Upper lobe of left lung (tissue), 6 donors: ENCODE data around the gene CCN2. TPM values are rescaled to one million over a fixed set of nuclear protein-coding genes. Genes with fewer than 3 reads are reported as not detected.
"Not testable (repeated sequence)": the region's sequence is repeated elsewhere in the genome, so short reads cannot be mapped to it uniquely, and the experiment has no call there.

ENCODE experiments used
- ATAC-seq, 2 donors: fragments of 200-7000 bp; cut with Tn5 transposase; one replicate each; pipeline ENCODE4 v1.9.1; 2022; ENCODE audit warnings: mild to moderate bottlenecking in 2 of 2, moderate library complexity in 2 of 2; ENCODE audit not compliant: low FRiP score in 2 of 2
- DNase-seq, 2 donors: peaks; one replicate each; pipeline ENCODE4 v3.0.0-alpha.2; 2019 to 2020
- H3K27ac ChIP-seq, 4 donors: fragments of 200-600 bp; sonication (generic); one replicate each; pipeline ENCODE4 v1.5.1; 2016 to 2019
- H3K27me3 ChIP-seq, 4 donors: fragments of 200-600 bp; sonication (generic); one replicate each; pipeline ENCODE4 v1.5.1; 2017 to 2019
- H3K36me3 ChIP-seq, 4 donors: fragments of 200-600 bp; sonication (generic); one replicate each; pipeline ENCODE4 v1.5.1; 2016 to 2019
- H3K4me1 ChIP-seq, 4 donors: fragments of 200-600 bp; sonication (generic); one replicate each; pipeline ENCODE4 v1.5.1; 2018 to 2019
- H3K4me3 ChIP-seq, 4 donors: fragments of 200-600 bp; sonication (generic); one replicate each; pipeline ENCODE4 v1.5.1; 2017 to 2019; ENCODE audit warnings: mild to moderate bottlenecking in 2 of 4, moderate library complexity in 1 of 4
- H3K9me3 ChIP-seq, 4 donors: fragments of 200-600 bp; sonication (generic); one replicate each; pipeline ENCODE4 v1.5.1; 2018 to 2019
- EP300 ChIP-seq, 4 donors: sonication (generic); formaldehyde crosslinking; IDR thresholded peaks; one replicate each; pipeline ENCODE4 v1.5.1; 2017; ENCODE audit warnings: antibody characterized with exemption in 4 of 4, control low read depth in 2 of 4
- POLR2A ChIP-seq, 4 donors: fragments of 450-650 bp; IDR thresholded peaks; one replicate each; pipeline ENCODE4 v1.5.1; 2016 to 2017; ENCODE audit warnings: antibody characterized with exemption in 4 of 4, mild to moderate bottlenecking in 2 of 4
- POLR2AphosphoS5 ChIP-seq, 2 donors: sonication (generic); formaldehyde crosslinking; IDR thresholded peaks; one replicate each; pipeline ENCODE4 v1.5.1; 2017; ENCODE audit warnings: antibody characterized with exemption in 2 of 2
- WGBS, 2 donors: methylation state at CpG; one replicate each; pipeline ENCODE4 v1.1.5; 2017 to 2018; 5-methylcytosine and 5-hydroxymethylcytosine counted together
- total RNA-seq, 6 donors: library from RNA; depleted of rRNA in 4 of 6; stranded (reverse); fragments of >200 nt in 4 of 6; gene quantifications; one replicate each; pipeline versions ENCODE4 v1.1.0 to v1.2.1, GENCODE V29; 2016 to 2021
- TF ChIP-seq, protein P1 (sequence below), 6 experiments: fragments of 450-650 bp in 4 of 6; fragments of 200-600 bp in 2 of 6; sonication (generic) in 2 of 6; IDR thresholded peaks; one replicate each; pipeline ENCODE4 v1.5.1; 2016 to 2019; ENCODE audit warnings: antibody characterized with exemption in 6 of 6
- donor health status: DM: no; HTN: no; CAD: no; lungs with moderate emphysema.
- donor health status: DM: no; HTN: yes; CAD: no; lungs with severe emphysema.

The CCN2 gene
- total RNA-seq, 6 donors from 2014 or later: 96.4 to 320 (median 210) TPM

DNA sequence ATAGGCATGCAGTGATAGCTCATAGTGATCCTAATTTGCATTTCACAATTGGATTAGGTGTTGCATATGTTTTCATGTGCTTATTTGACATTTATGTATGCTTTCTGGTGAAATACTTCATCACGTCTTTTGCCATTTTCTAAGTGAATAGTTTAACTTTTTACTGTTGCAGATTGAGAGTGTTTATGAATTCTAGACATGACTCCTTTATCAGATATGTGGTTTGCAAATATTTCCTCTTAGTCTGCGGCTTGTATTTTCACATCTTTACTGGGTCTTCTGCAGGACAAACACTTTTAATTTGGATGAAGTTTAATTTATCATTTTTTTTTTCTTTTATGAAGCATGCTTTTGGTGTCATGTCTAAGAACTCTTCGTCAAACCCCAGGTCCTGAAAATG, 39.2 kb downstream of the CCN2 start:
- TF ChIP-seq POLR2AphosphoS5 (IDR thresholded peaks at IDR 0.05) (no peak), POLR2A (IDR thresholded peaks at IDR 0.05) (no peak), EP300 (IDR thresholded peaks at IDR 0.05) (no peak)
- TF ChIP-seq, protein P1, sequence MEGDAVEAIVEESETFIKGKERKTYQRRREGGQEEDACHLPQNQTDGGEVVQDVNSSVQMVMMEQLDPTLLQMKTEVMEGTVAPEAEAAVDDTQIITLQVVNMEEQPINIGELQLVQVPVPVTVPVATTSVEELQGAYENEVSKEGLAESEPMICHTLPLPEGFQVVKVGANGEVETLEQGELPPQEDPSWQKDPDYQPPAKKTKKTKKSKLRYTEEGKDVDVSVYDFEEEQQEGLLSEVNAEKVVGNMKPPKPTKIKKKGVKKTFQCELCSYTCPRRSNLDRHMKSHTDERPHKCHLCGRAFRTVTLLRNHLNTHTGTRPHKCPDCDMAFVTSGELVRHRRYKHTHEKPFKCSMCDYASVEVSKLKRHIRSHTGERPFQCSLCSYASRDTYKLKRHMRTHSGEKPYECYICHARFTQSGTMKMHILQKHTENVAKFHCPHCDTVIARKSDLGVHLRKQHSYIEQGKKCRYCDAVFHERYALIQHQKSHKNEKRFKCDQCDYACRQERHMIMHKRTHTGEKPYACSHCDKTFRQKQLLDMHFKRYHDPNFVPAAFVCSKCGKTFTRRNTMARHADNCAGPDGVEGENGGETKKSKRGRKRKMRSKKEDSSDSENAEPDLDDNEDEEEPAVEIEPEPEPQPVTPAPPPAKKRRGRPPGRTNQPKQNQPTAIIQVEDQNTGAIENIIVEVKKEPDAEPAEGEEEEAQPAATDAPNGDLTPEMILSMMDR (IDR thresholded peaks at IDR 0.05): no peak
- H3K27ac ChIP-seq: no peak overlapping the region
- 36 to 44% methylated on average over 3 of the region's 3 CpGs for WGBS, 2 donors
- no peaks in the 10 kb centered on the region for H3K36me3 ChIP-seq
- ATAC-seq (no peak), DNase-seq (no peak)
- no peaks in the 10 kb centered on the region for H3K9me3 ChIP-seq
- no peaks in the 10 kb centered on the region for H3K27me3 ChIP-seq
- no peak overlapping the region for H3K4me3 ChIP-seq
- no peaks in the 10 kb centered on the region for H3K4me1 ChIP-seq

GRCh38 chr6:131910956-131911355, 40.2 kb downstream of the CCN2 start:
- no peaks in the 10 kb centered on the region for H3K9me3 ChIP-seq
- WGBS, 2 donors: 67 to 74% methylated on average over 4 of the region's 4 CpGs
- H3K27ac ChIP-seq: no peak overlapping the region
- DNase-seq: no peak
- H3K27me3 ChIP-seq: no peaks in the 10 kb centered on the region
- H3K36me3 ChIP-seq: no peaks in the 10 kb centered on the region
- no peak overlapping the region for H3K4me3 ChIP-seq
- no peak for TF ChIP-seq POLR2AphosphoS5 (IDR thresholded peaks at IDR 0.05)
- no peak for TF ChIP-seq EP300 (IDR thresholded peaks at IDR 0.05)
- no peak for TF ChIP-seq POLR2A (IDR thresholded peaks at IDR 0.05)
- TF ChIP-seq, protein P1 (IDR thresholded peaks at IDR 0.05): no peak
- no peaks in the 10 kb centered on the region for H3K4me1 ChIP-seq
- no peak for ATAC-seq

DNA sequence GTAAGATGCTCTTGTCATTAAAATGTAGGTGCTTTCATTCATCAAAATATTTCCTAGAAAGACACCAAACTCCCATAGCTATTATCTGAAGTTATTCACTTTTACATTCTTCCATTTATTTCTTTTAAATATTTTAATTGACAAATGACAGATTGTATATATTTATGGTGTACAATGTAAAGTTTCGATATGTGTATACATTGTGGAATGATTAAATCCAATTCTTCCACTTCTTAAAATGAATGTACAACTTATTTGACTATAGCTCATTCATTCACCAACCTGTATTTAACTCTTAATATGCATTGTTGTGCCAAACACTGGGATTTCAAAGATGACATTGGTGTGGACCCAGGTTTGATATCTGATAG, 41.0 kb downstream of the CCN2 start:
- Histone ChIP-seq H3K4me1 (no peaks in the 10 kb centered on the region), H3K27me3 (no peaks in the 10 kb centered on the region), H3K36me3 (no peaks in the 10 kb centered on the region), H3K9me3 (no peaks in the 10 kb centered on the region), H3K4me3 (no peak overlapping the region), H3K27ac (no peak overlapping the region)
- no peak for TF ChIP-seq EP300 (IDR thresholded peaks at IDR 0.05)
- no peak for ATAC-seq
- DNase-seq: no peak
- 76 to 82% methylated on average over 1 of the region's 1 CpG for WGBS, 2 donors

DNA sequence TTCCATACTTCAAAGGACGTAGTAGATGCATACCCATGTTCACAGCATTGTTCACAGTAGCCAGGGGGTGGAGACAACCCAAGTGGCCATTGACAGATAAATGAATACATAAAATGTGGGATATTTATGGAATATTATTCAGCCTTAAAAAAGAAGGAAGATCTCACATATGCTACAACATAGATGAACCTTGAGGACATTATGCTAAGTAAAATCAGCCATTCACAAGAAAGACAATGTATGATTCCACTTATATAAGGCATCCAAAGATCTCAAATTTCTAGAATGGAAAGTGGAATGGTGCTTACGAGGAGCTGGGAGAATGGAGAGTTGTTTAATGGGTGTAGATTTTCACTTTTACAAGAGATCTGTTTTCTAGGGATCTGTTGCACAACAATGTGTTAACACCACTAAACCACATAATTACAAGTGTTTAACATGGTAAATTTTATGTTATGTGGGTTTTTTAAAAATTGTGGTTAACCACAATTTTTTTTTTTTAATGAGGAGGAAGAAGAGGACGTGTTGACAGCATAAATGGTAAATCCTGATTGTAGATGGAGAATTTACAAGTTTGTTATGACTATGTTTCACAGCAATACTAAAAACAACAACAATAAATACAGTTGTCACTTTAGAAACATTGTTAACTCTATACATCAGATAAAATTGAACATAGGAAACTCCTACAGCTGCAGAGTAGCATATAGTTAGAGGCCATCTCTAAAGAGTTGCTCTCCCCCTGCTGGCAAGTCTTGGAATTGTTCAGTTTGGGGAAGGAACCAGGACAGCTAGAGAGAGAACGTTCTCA, 41.6 kb downstream of the CCN2 start:
- Histone ChIP-seq H3K27ac (no peak overlapping the region), H3K27me3 (no peaks in the 10 kb centered on the region), H3K9me3 (no peaks in the 10 kb centered on the region), H3K4me1 (no peaks in the 10 kb centered on the region), H3K36me3 (no peaks in the 10 kb centered on the region), H3K4me3 (no peak overlapping the region)
- 44 to 52% methylated on average over 4 of the region's 4 CpGs for WGBS, 2 donors
- TF ChIP-seq EP300 (IDR thresholded peaks at IDR 0.05): no peak
- TF ChIP-seq POLR2AphosphoS5 (IDR thresholded peaks at IDR 0.05): no peak
- TF ChIP-seq, protein P1 (IDR thresholded peaks at IDR 0.05): peak; percentile 59 to 84 (median 77)
- peak in 1 of 2 donors; percentile 36 for DNase-seq
- ATAC-seq: peak in 1 of 2 donors; percentile 88

GRCh38 chr6:131908787-131909186, 42.4 kb downstream of the CCN2 start:
- not testable (repeated sequence) for DNase-seq, H3K4me3 ChIP-seq, H3K27ac ChIP-seq, H3K9me3 ChIP-seq, H3K27me3 ChIP-seq, ATAC-seq, H3K36me3 ChIP-seq, H3K4me1 ChIP-seq
- WGBS, 2 donors: 66 to 86% methylated on average over 3 of the region's 3 CpGs

DNA sequence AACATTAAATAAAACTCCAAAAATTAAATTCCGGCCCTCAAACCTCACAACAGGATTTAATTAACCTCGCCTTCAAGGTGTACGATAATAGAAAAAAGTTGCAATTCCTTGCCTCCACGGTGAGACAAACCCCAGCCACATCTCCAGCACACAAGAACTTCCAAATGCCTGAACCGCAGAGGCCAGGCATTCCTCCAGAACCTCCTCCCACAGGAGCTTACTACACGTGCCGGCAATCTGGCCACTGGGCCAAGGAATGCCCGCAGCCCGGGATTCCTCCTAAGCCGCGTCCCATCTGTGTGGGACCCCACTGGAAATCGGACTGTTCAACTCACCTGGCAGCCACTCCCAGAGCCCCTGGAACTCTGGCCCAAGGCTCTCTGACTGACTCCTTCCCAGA, 47.4 kb downstream of the CCN2 start:
- not testable (repeated sequence) for H3K4me1 ChIP-seq, H3K27ac ChIP-seq, H3K27me3 ChIP-seq, H3K36me3 ChIP-seq, ATAC-seq, H3K9me3 ChIP-seq, H3K4me3 ChIP-seq
- 94 to 95% methylated on average over 11 to 12 of the region's 12 CpGs for WGBS, 2 donors
- peak in 1 of 2 donors; percentile 32 for DNase-seq

DNA sequence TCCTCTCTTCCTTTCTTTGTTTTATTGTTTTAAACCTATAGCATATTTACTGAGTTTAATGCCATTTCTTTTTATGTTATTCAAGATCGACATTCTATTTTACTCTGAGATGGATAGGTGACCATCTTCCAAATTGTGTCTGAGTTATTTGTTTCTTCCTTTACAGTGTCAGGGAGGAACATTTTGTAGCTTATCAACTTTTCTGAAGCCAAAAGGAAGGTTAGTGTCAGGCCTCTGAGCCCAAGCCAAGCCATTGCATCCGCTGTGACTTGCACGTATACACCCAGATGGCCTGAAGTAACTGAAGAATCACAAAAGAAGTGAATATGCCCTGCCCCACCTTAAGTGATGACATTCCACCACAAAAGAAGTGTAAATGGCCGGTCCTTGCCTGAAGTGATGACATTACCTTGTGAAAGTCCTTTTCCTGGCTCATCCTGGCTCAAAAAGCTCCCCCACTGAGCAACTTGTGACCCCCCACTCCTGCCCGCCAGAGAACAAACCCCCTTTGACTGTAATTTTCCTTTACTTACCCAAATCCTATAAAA, 49.8 kb downstream of the CCN2 start:
- H3K4me3 ChIP-seq, DNase-seq, H3K4me1 ChIP-seq, H3K9me3 ChIP-seq, H3K27ac ChIP-seq, ATAC-seq, H3K27me3 ChIP-seq, H3K36me3 ChIP-seq: not testable (repeated sequence)
- WGBS, 2 donors: 83 to 93% methylated on average over 4 to 5 of the region's 5 CpGs
